HepG2 (cell line): ENCODE results near the gene TMEM223. TPM values are rescaled to one million over a fixed set of nuclear protein-coding genes. Genes with fewer than 3 reads are reported as not detected.

Experiments
- FOXO4 ChIP-seq: sonication (generic); formaldehyde crosslinking; conservative IDR thresholded peaks from 2 replicates; pipeline ENCODE4 v1.8.1; 2023; ENCODE audit warnings: missing genetic modification reagents
- GFI1 ChIP-seq: sonication (generic); formaldehyde crosslinking; IDR thresholded peaks from 2 replicates; pipeline ENCODE4 v1.5.0; 2020; ENCODE audit warnings: missing genetic modification reagents, mild to moderate bottlenecking, borderline replicate concordance
- HDAC1 ChIP-seq: sonication (generic); formaldehyde crosslinking; IDR thresholded peaks from 2 replicates; pipeline ENCODE4 v1.5.1; 2020; ENCODE audit warnings: mild to moderate bottlenecking, missing genetic modification reagents
- HOXA9 ChIP-seq: sonication (generic); formaldehyde crosslinking; IDR thresholded peaks from 2 replicates; pipeline ENCODE4 v1.8.1; 2022; ENCODE audit warnings: missing genetic modification reagents, mild to moderate bottlenecking, moderate library complexity, borderline replicate concordance
- ISL2 ChIP-seq: sonication (generic); formaldehyde crosslinking; IDR thresholded peaks from 2 replicates; pipeline ENCODE4 v1.5.0; 2020; ENCODE audit warnings: missing genetic modification reagents
- MAZ ChIP-seq, 2 experiments: sonication (generic) in 1 of 2; formaldehyde crosslinking in 1 of 2; IDR thresholded peaks; 2 replicates each; pipeline versions ENCODE4 v1.5.0 to v1.6.1; 2012 to 2020; ENCODE audit warnings: low read depth in 2 of 2, mild to moderate bottlenecking in 2 of 2, borderline replicate concordance in 1 of 2, improper control_type of control experiment in 1 of 2, low read length in 1 of 2, missing genetic modification reagents in 1 of 2, moderate library complexity in 1 of 2
- NR2F6 ChIP-seq, 2 experiments: IDR thresholded peaks; 2 replicates each; pipeline ENCODE4 v1.6.1; 2016; ENCODE audit warnings: antibody characterized with exemption in 1 of 2, mild to moderate bottlenecking in 1 of 2
- SKIL ChIP-seq: sonication (generic); formaldehyde crosslinking; IDR thresholded peaks from 2 replicates; pipeline ENCODE4 v1.8.0; 2022; ENCODE audit warnings: missing genetic modification reagents, mild to moderate bottlenecking, moderate library complexity, borderline replicate concordance
- SOX6 ChIP-seq, 2 experiments: fragments of 450-650 bp in 1 of 2; sonication (generic) in 1 of 2; formaldehyde crosslinking in 1 of 2; IDR thresholded peaks; 2 replicates each; pipeline versions ENCODE4 v1.4.0 to v1.6.1; 2017 to 2020; ENCODE audit warnings: antibody characterized with exemption in 1 of 2, mild to moderate bottlenecking in 1 of 2, missing genetic modification reagents in 1 of 2
- TOPORS ChIP-seq: sonication (generic); formaldehyde crosslinking; IDR thresholded peaks from 2 replicates; pipeline ENCODE4 v1.8.0; 2023; ENCODE audit warnings: mild to moderate bottlenecking, missing genetic modification reagents
- U2AF2 ChIP-seq: fragments of 200-400 bp; formaldehyde crosslinking; IDR thresholded peaks from 2 replicates; pipeline ENCODE4 v1.6.1; 2017; ENCODE audit warnings: low read depth, mild to moderate bottlenecking, low read length
- ZBTB34 ChIP-seq: sonication (generic); formaldehyde crosslinking; IDR thresholded peaks from 2 replicates; pipeline ENCODE4 v1.8.0; 2022; ENCODE audit warnings: mild to moderate bottlenecking, missing genetic modification reagents
- ZFP36L1 ChIP-seq: sonication (generic); formaldehyde crosslinking; IDR thresholded peaks from 2 replicates; pipeline ENCODE4 v1.8.0; 2022; ENCODE audit warnings: mild to moderate bottlenecking, missing genetic modification reagents, moderate library complexity
- ZFX ChIP-seq: sonication (generic); formaldehyde crosslinking; IDR thresholded peaks from 2 replicates; pipeline ENCODE4 v1.4.0; 2020; ENCODE audit warnings: mild to moderate bottlenecking, low read depth, missing genetic modification reagents, moderate library complexity
- ZFY ChIP-seq: sonication (generic); formaldehyde crosslinking; IDR thresholded peaks from 2 replicates; pipeline ENCODE4 v1.4.0; 2020; ENCODE audit warnings: missing genetic modification reagents
- ZNF143 ChIP-seq: sonication (generic); formaldehyde crosslinking; IDR thresholded peaks from 2 replicates; pipeline ENCODE4 v1.4.0; 2020; ENCODE audit warnings: missing genetic modification reagents
- ZNF30 ChIP-seq: sonication (generic); formaldehyde crosslinking; IDR thresholded peaks from 2 replicates; pipeline ENCODE4 v1.5.0; 2020; ENCODE audit warnings: mild to moderate bottlenecking, missing genetic modification reagents
- ZNF547 ChIP-seq: sonication (generic); formaldehyde crosslinking; IDR thresholded peaks from 2 replicates; pipeline ENCODE4 v1.5.1; 2020; ENCODE audit warnings: mild to moderate bottlenecking, missing genetic modification reagents
- polyA plus RNA-seq, 8 experiments: library from polyadenylated mRNA; depleted of rRNA in 3 of 8; stranded (reverse) in 7 of 8; unstranded in 1 of 8; fragments of >200 nt; fragmentation: Illumina TruSeq in 4 of 8; extraction: Trizol in 4 of 8; gene quantifications; 2 replicates each; pipeline versions ENCODE4 v1.2.1 to v1.2.3, GENCODE V29; 2011 to 2016; ENCODE audit warnings: low read depth in 4 of 8, missing spikeins in 1 of 8, mixed read lengths in 1 of 8; ENCODE audit not compliant: insufficient read depth in 1 of 8
- total RNA-seq, 5 experiments: library from RNA; depleted of rRNA; stranded (reverse); fragments of >200 nt; fragmentation: Illumina TruSeq; extraction: Trizol; gene quantifications; 2 replicates each; pipeline ENCODE4 v1.2.3, GENCODE V29; 2016; ENCODE audit warnings: low read depth in 1 of 5
- TF ChIP-seq, protein P1 (sequence below): sonication (generic); formaldehyde crosslinking; IDR thresholded peaks from 2 replicates; pipeline ENCODE4 v1.8.1; 2023; ENCODE audit warnings: mild to moderate bottlenecking, moderate library complexity, missing genetic modification reagents
- TF ChIP-seq, protein P2 (sequence below): IDR thresholded peaks from 2 replicates; pipeline ENCODE4 v1.6.1; 2016; ENCODE audit warnings: mild to moderate bottlenecking

Gene TMEM223
- total and polyA plus RNA-seq, 2 of the 13 experiments (the other 11 are each of a cell fraction or from before 2014, with no cell fraction given), result 19.5 to 24.9 TPM

DNA sequence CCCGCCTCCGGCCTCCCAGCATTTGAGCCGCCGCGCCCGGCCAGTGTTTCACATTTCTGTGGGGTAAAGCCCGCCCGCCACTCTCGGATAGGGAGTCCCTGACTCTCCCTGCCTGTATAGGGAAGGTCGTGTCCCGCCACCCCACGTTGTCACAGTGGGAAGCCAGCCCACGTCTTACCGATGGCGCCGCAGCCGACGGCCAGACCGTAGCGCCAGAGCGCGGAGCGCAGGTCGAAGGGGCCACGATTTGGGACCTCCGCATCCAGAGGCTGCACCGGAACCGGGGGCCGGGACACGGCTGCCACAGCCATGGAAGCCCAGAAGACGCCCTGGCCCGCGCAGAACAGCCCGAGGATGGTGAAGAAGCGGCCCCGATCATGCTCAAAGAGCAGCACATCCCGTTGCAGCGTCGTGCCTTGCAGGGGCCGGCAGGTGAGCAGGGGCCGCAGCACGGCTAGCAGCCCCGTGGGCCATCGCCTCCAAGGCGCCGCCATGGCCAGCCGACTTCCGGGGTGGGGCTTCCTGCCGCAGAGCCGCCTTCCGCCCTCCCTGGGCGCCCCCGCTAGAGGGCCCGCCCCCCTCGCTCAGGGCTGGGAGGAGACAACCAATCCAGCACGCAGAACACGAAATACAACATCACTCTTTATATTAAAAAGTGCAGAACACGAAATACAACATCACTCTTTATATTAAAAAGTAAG is at the start of gene TMEM223 (continued):
- TF ChIP-seq ZFY (CRISPR knock-in tag) (peak; percentile 87), ZNF547 (CRISPR knock-in tag) (peak; percentile 95), TOPORS (CRISPR knock-in tag) (peak; percentile 38; the same call in 1 of the 2 replicates), FOXO4 (CRISPR knock-in tag) (0 out of 2 replicates have a peak, but pooled peaks have one; percentile 82), ZFX (CRISPR knock-in tag) (peak; percentile 92), SKIL (CRISPR knock-in tag) (0 out of 2 replicates have a peak, but pooled peaks have one; percentile 29), GFI1 (CRISPR knock-in tag) (peak; percentile 71), ZNF30 (CRISPR knock-in tag) (0 out of 2 replicates have a peak, but pooled peaks have one; percentile 31), HOXA9 (CRISPR knock-in tag) (no peak), ZNF143 (CRISPR knock-in tag) (no peak), HDAC1 (CRISPR knock-in tag) (peak; percentile 93), U2AF2 (no peak), NR2F6 (IDR thresholded peaks at IDR 0.05) (no peak), NR2F6 (CRISPR knock-in tag; IDR thresholded peaks at IDR 0.05) (peak; percentile 34; the same call in 1 of the 2 replicates), SOX6 (IDR thresholded peaks at IDR 0.05) (no peak), SOX6 (CRISPR knock-in tag; IDR thresholded peaks at IDR 0.05) (peak; percentile 48), ZFP36L1 (CRISPR knock-in tag) (0 out of 2 replicates have a peak, but pooled peaks have one; percentile 86), ISL2 (CRISPR knock-in tag) (0 out of 2 replicates have a peak, but pooled peaks have one; percentile 10), ZBTB34 (CRISPR knock-in tag) (0 out of 2 replicates have a peak, but pooled peaks have one; percentile 29), MAZ (IDR thresholded peaks at IDR 0.05; ENCODE audit: borderline replicate concordance, low read depth, low read length) (peak; percentile 78), MAZ (CRISPR knock-in tag; IDR thresholded peaks at IDR 0.05; ENCODE audit: low read depth) (peak; percentile 67; the same call in 1 of the 2 replicates)
- TF ChIP-seq, protein P1, sequence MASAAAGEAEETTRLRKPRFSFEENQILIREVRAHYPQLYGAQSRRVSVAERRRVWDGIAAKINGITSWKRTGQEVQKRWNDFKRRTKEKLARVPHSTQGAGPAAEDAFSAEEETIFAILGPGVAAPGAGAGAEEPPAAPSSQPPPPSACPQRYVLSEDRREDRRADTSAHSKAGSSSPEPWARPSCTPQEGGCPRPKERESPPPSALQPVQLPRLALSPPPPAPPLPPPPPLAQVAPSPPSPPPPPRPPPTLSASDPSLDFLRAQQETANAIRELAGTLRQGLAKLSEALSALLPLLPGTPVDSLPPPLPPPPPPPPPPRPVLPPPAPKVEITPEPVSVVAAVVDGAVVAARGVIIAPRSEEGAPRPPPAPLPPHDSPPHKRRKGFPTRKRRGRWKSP, result peak; percentile 51; the same call in 1 of the 2 replicates
- TF ChIP-seq, protein P2, sequence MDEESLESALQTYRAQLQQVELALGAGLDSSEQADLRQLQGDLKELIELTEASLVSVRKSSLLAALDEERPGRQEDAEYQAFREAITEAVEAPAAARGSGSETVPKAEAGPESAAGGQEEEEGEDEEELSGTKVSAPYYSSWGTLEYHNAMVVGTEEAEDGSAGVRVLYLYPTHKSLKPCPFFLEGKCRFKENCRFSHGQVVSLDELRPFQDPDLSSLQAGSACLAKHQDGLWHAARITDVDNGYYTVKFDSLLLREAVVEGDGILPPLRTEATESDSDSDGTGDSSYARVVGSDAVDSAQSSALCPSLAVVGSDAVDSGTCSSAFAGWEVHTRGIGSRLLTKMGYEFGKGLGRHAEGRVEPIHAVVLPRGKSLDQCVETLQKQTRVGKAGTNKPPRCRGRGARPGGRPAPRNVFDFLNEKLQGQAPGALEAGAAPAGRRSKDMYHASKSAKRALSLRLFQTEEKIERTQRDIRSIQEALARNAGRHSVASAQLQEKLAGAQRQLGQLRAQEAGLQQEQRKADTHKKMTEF (CRISPR knock-in tag), result peak; percentile 89
